ENCODE data around the gene TRUB2.
A peak's percentile ranks its signal among the peaks of the same experiment; 100 is the strongest.

Gene TRUB2, protein sequence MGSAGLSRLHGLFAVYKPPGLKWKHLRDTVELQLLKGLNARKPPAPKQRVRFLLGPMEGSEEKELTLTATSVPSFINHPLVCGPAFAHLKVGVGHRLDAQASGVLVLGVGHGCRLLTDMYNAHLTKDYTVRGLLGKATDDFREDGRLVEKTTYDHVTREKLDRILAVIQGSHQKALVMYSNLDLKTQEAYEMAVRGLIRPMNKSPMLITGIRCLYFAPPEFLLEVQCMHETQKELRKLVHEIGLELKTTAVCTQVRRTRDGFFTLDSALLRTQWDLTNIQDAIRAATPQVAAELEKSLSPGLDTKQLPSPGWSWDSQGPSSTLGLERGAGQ

GRCh38 chr9:128322404-128323211 is at the start of gene TRUB2, which contains the start of gene COQ4:
TRUB2 (minus strand) TSS chr9:128322447; CDS start chr9:128322408, 39 bp downstream.
COQ4 (plus strand) TSS chr9:128322839; CDS start chr9:128322859, 20 bp downstream.
- DNase-seq (ENCODE audit: low read depth in 2 of 2), result peak; percentile 84 to 85

- no peak for DNase-seq (ENCODE audit: low read depth in 2 of 2)
Measured at GRCh38 chr9:128371630-128372117, 49.4 kb upstream of the TRUB2 start.

- peak; percentile 88 to 92 for DNase-seq (ENCODE audit: low read depth in 2 of 2)
Measured at GRCh38 chr9:128370752-128371629, 48.7 kb upstream of the TRUB2 start, which contains the start of gene URM1. URM1 (plus strand) TSS chr9:128371374; CDS start chr9:128371381, 7 bp downstream.

- DNase-seq (ENCODE audit: low read depth in 2 of 2), result no peak
Measured at GRCh38 chr9:128370367-128370751, 48.1 kb upstream of the TRUB2 start.

DNA sequence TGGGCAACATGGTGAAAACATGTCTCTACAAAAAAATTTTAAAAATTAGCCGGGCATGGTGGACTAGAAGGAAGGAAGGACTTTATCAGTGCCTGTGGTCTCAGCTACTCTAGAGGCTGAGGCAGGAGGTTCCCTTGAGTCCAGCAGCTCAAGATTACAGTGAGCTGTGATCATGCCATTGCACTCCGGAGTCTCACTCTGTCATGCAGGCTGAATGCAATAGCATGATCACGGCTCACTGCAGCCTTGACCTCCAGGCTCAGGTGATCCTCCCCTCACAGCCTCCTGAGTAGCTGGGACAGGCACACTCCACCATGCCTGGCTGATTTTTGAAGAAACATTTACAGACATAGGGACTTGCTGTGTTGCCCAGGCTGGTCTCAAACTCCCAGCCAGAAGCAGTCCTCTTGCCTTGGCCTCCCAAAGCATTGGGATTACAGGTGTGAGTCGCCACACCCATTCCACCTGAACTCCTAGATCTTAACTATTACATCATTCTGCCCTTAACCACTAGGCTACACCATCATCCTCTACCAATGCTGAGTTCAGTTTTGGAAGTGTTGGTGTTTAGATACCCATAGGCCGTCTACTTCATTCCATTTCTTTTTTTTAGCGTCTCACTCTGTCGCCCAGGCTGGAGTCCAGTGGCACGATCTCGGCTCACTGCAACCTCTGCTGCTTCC is 46.9 kb upstream of the TRUB2 start:
- DNase-seq (ENCODE audit: low read depth in 2 of 2), result no peak

DNA sequence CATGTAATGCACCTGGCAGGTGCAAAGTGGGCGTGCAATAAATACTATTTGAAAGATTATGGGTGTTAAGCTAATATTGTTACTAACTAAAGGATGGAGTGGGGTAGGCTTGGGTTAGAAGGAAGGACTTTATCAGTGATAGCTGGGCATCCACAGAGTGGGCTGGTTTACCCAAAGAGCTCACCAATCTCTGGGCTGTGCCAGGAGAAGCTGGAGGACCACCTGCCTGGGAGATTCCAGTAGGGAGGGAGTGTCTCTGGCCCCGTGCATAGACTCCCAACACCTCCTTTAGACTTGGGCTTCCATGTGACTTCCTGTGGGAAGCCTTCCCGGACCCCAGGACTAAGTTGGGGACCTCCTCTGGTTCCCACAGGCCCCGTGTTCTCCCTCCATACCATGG is 43.3 kb upstream of the TRUB2 start:
- DNase-seq (ENCODE audit: low read depth in 2 of 2), result no peak

DNA sequence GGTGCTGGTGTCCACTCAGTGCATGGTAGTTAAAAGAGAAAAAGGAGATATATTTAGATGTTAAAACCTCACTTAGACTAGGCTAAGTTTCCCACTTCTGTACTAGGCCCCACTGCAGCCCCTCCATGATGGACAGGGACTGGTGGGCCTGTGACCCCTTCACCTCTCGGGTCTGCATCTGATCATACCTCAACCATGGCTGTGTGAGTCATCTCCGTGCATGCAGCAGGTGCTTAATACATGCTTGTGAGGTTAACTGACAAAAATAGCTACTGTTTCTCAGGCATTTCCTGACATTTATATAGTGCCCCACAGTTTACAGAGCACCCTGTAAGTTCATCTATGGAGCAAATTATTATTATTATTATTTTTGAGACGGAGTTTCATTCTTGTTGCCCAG is 40.5 kb upstream of the TRUB2 start:
- no peak for DNase-seq (ENCODE audit: low read depth in 2 of 2)

DNA sequence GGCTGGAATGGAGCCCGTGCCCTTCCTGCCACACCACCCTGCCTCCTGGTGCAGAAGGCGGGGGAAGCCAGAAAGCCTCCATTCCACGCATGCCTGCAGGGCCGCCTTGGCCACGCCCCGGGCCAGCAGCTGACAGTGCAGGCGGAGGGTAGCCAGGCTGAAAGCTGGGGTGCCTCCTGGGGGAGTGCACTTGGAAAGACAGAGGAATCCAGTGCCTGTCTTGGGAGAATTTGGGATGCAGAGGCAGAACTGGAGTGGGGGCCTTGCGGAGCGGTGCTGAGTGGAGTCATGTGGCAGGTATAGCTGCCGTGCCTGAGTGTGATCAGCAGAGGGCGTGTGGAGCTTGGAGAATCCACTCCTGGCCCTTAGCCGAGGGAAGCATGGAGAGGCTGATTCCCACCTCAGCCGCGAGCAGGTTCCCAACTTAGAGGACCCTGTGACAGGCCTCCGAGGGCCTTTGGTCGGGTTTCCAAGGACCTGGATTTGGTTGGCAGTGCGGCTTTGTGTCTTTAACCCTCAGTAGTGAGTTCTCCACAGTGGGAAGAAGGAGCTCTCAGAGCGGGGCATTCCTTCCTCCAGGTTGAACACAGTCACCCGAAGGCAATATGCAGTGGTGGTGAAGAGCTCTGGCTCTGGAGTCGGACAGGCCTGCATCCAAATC is 39.9 kb upstream of the TRUB2 start:
- peak; percentile 34 to 42 for DNase-seq (ENCODE audit: low read depth in 2 of 2)

- no peak for DNase-seq (ENCODE audit: low read depth in 2 of 2)
Measured at GRCh38 chr9:128361296-128361985, 39.2 kb upstream of the TRUB2 start.

DNA sequence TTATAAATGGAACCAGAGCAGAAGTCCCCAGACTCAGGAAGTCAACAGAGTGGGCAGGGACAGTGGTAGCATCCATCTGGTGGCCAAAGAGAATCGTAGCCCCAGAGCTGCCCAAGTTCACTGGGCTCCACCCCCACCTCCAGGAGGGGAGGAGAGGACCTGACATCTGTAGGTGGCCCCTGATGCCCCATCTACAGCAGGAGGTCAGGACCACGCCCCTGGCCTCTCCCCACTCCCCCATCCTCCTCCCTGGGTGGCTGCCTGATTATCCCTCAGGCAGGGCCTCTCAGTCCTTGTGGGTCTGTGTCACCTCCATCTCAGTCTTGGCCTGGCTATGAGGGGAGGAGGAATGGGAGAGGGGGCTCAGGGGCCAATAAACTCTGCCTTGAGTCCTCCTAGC is 38.6 kb upstream of the TRUB2 start:
- DNase-seq (ENCODE audit: low read depth in 2 of 2), result no peak

DNA sequence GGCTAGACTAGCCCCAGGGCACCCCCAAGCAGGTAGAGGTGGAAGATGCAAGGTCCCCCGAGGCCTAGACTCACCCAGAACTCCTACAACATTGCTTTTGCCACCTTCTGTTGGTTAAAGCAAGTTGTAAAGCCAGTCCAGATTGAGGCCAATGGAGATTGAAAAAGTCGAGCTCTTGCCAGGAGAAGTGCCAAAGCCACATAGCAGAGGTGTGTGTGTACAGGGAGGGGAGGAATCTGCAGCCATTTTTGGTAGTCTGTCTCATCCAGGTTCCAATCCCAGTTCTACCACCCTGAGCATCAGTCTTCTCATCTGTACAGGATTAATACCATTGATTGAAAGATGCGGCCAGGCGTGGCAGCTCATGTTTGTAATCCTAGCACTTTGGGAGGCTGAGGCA is 36.6 kb upstream of the TRUB2 start:
- DNase-seq (ENCODE audit: low read depth in 2 of 2), result no peak

- no peak for DNase-seq (ENCODE audit: low read depth in 2 of 2)
Measured at GRCh38 chr9:128358090-128358489, 35.8 kb upstream of the TRUB2 start.

- DNase-seq (ENCODE audit: low read depth in 2 of 2), result no peak
Measured at GRCh38 chr9:128355451-128355850, 33.2 kb upstream of the TRUB2 start.

- no peak for DNase-seq (ENCODE audit: low read depth in 2 of 2)
Measured at GRCh38 chr9:128349772-128350171, 27.5 kb upstream of the TRUB2 start.

- DNase-seq (ENCODE audit: low read depth in 2 of 2), result no peak
Measured at GRCh38 chr9:128349125-128349524, 26.9 kb upstream of the TRUB2 start.

DNA sequence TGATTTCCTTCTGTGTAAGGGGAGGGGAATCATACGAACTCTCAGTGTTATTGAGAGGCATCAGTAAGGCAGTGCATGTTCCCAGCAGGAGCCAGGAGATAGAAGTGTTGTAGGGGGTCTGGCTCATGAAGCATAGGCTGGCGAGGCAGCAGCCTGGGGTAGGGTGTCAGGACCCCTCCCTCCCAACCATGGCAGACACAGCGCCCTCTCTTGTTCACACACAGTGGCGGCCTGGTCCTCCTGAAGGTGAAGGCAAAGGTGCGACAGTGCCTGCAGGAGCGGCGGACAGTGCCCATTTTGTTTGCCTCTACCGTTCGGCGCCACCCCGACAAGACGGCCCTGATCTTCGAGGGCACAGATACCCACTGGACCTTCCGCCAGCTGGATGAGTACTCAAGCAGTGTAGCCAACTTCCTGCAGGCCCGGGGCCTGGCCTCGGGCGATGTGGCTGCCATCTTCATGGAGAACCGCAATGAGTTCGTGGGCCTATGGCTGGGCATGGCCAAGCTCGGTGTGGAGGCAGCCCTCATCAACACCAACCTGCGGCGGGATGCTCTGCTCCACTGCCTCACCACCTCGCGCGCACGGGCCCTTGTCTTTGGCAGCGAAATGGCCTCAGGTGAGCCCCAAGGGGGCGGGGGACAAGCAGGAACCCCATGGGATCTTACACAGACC is 22.8 kb upstream of the TRUB2 start:
- no peak for DNase-seq (ENCODE audit: low read depth in 2 of 2)

GRCh38 chr9:128343855-128344254 is 21.6 kb upstream of the TRUB2 start:
- DNase-seq (ENCODE audit: low read depth in 2 of 2), result no peak

GRCh38 chr9:128342971-128343680 is 20.9 kb upstream of the TRUB2 start:
- DNase-seq (ENCODE audit: low read depth in 2 of 2), result no peak

GRCh38 chr9:128341435-128341849 is 19.2 kb upstream of the TRUB2 start:
- peak; percentile 25 to 37 for DNase-seq (ENCODE audit: low read depth in 2 of 2)

Data from stimulated activated CD8-positive, alpha-beta memory T cell treated with anti-CD3 and anti-CD28 coated beads, Interleukin-2, amount 100 ng/mL, for 1 hour (primary cell).